HepG2 (cell line): Measurements from ENCODE around the gene DFFA. TPM values are rescaled to one million over a fixed set of nuclear protein-coding genes. Genes with fewer than 3 reads are reported as not detected.
A peak's percentile ranks its signal among the peaks of the same experiment; 100 is the strongest.

ENCODE experiments used
- ATAC-seq: fragments of 200-7000 bp; cut with Tn5 transposase; 3 replicates; pipeline ENCODE4 v1.9.1; 2020; ENCODE audit warnings: mild to moderate bottlenecking, moderate library complexity
- BruUV-seq: library from RNA; stranded (reverse); fragments of 400-500 nt; replicated peaks from 2 replicates; lab custom pipeline; 2021; lab: Mats Ljungman, UMichigan
- CTCF ChIA-PET: fragments of 300-600 bp; formaldehyde crosslinking; extraction: SDS; loops from one replicate; lab custom pipeline; 2021; ENCODE audit warnings: low total read pairs, inconsistent platforms, low intra/inter-chr PET ratio; lab: Yijun Ruan, JAX
- POLR2A ChIA-PET: fragments of 350-600 bp; sonication (Branson Sonifier 250); formaldehyde crosslinking; loops from one replicate; lab custom pipeline; 2020; ENCODE audit warnings: antibody characterized with exemption, inconsistent platforms; lab: Yijun Ruan, JAX
- DNase-seq: peaks from one replicate; pipeline ENCODE4 v3.0.0-alpha.2; 2015; ENCODE audit warnings: low spot score
- FAIRE-seq: peaks from 3 replicates; lab custom pipeline; 2011; peaks lifted over from hg19 to GRCh38; lab: Jason Lieb, UNC
- H2AFZ ChIP-seq: one replicate; pipeline ENCODE4 v1.6.1; 2011; ENCODE audit warnings: low read length, inconsistent platforms
- H3K27ac ChIP-seq: fragments of 300-600 bp; 3 replicates; pipeline ENCODE4 v1.8.0; 2011; ENCODE audit warnings: mixed run types, mild to moderate bottlenecking, mixed read lengths, low read length, inconsistent platforms; ENCODE audit not compliant: insufficient read depth; ENCODE audit errors: extremely low read length
- H3K27me3 ChIP-seq, 2 experiments: fragments of 200-600 bp in 1 of 2; 2 replicates in 1 of 2; 3 replicates in 1 of 2; pipeline versions ENCODE4 v1.6.0 to v1.8.0; 2011; ENCODE audit warnings: low read length in 2 of 2, mild to moderate bottlenecking in 2 of 2, moderate library complexity in 2 of 2, inconsistent platforms in 1 of 2; ENCODE audit not compliant: insufficient read depth in 2 of 2, control insufficient read depth in 1 of 2
- H3K36me3 ChIP-seq, 2 experiments: fragments of 200-600 bp in 1 of 2; replicated peaks in 1 of 2; 2 replicates in 1 of 2; 3 replicates in 1 of 2; pipeline versions ENCODE4 v1.5.1 to v1.8.0; 2011; ENCODE audit warnings: low read length in 2 of 2, inconsistent platforms in 1 of 2; ENCODE audit not compliant: insufficient read depth in 2 of 2, control insufficient read depth in 1 of 2
- H3K4me1 ChIP-seq: 2 replicates; pipeline ENCODE4 v1.5.1; 2012; ENCODE audit warnings: low read length, inconsistent platforms; ENCODE audit not compliant: insufficient read depth
- H3K4me2 ChIP-seq: 2 replicates; pipeline ENCODE4 v1.6.0; 2011; ENCODE audit warnings: low read depth, low read length, inconsistent platforms
- H3K4me3 ChIP-seq, 3 experiments: fragments of 200-600 bp in 1 of 3; sonication (generic), shearing (Covaris generic) in 1 of 3; replicated peaks in 1 of 3; 2 replicates each; pipeline ENCODE4 v1.5.1; 2011 to 2016; ENCODE audit warnings: low read length in 3 of 3, inconsistent platforms in 2 of 3, low read depth in 2 of 3, mild to moderate bottlenecking in 2 of 3, control low read depth in 1 of 3, mixed read lengths in 1 of 3; ENCODE audit not compliant: insufficient read depth in 1 of 3
- H3K79me2 ChIP-seq: one replicate; pipeline ENCODE4 v1.6.1; 2011; ENCODE audit warnings: low read length, inconsistent platforms; ENCODE audit not compliant: insufficient read depth
- H3K9ac ChIP-seq: 2 replicates; pipeline ENCODE4 v1.6.0; 2011; ENCODE audit warnings: mild to moderate bottlenecking, low read depth, low read length, inconsistent platforms; ENCODE audit not compliant: insufficient read depth
- H3K9me3 ChIP-seq: 2 replicates; pipeline ENCODE4 v1.5.1; 2012; ENCODE audit warnings: mild to moderate bottlenecking, low read length
- H4K20me1 ChIP-seq: 2 replicates; pipeline ENCODE4 v1.6.0; 2011; ENCODE audit warnings: inconsistent platforms, mild to moderate bottlenecking, low read length, moderate library complexity; ENCODE audit not compliant: insufficient read depth
- FOXA3 ChIP-seq: IDR thresholded peaks from 2 replicates; pipeline ENCODE4 v1.6.1; 2016; ENCODE audit warnings: missing genetic modification reagents, missing compliant biosample characterization
- GATA4 ChIP-seq: sonication (generic); IDR thresholded peaks from 2 replicates; pipeline ENCODE4 v1.6.1; 2016; ENCODE audit warnings: antibody characterized with exemption, low read depth, borderline replicate concordance
- HOXA5 ChIP-seq: sonication (generic); formaldehyde crosslinking; IDR thresholded peaks from 2 replicates; pipeline ENCODE4 v1.4.0; 2020; ENCODE audit warnings: missing genetic modification reagents
- KAT8 ChIP-seq: IDR thresholded peaks from 2 replicates; pipeline ENCODE4 v1.6.1; 2016; ENCODE audit warnings: missing genetic modification reagents, missing compliant biosample characterization
- KDM2A ChIP-seq: sonication (generic); formaldehyde crosslinking; IDR thresholded peaks from 2 replicates; pipeline ENCODE4 v1.4.0; 2020; ENCODE audit warnings: low read depth, missing genetic modification reagents, borderline replicate concordance
- KLF6 ChIP-seq: IDR thresholded peaks from 2 replicates; pipeline ENCODE4 v1.8.0; 2016; ENCODE audit warnings: missing biosample characterization, missing genetic modification reagents
- MED1 ChIP-seq: sonication (generic); formaldehyde crosslinking; IDR thresholded peaks from 2 replicates; pipeline ENCODE4 v1.4.0; 2020; ENCODE audit warnings: missing genetic modification reagents
- NCOA2 ChIP-seq: sonication (generic); formaldehyde crosslinking; IDR thresholded peaks from 2 replicates; pipeline ENCODE4 v1.8.0; 2022; ENCODE audit warnings: inconsistent platforms
- NFE2L1 ChIP-seq: sonication (generic); formaldehyde crosslinking; IDR thresholded peaks from 2 replicates; pipeline ENCODE4 v1.4.0; 2020; ENCODE audit warnings: missing genetic modification reagents, mild to moderate bottlenecking, borderline replicate concordance
- PBX2 ChIP-seq: IDR thresholded peaks from 2 replicates; pipeline ENCODE4 v1.6.1; 2016; ENCODE audit warnings: control low read depth
- PHF5A ChIP-seq: IDR thresholded peaks from one replicate; pipeline ENCODE4 v1.6.1; 2018; ENCODE audit warnings: low read depth, missing genetic modification reagents; ENCODE audit not compliant: unreplicated experiment
- POGZ ChIP-seq: sonication (generic); formaldehyde crosslinking; IDR thresholded peaks from 2 replicates; pipeline ENCODE4 v1.4.0; 2020; ENCODE audit warnings: mild to moderate bottlenecking, missing genetic modification reagents
- RAD21 ChIP-seq: fragments of 450-650 bp; formaldehyde crosslinking; IDR thresholded peaks from 2 replicates; pipeline ENCODE4 v1.5.0; 2020; ENCODE audit warnings: mild to moderate bottlenecking
- RCOR2 ChIP-seq: IDR thresholded peaks from 2 replicates; pipeline ENCODE4 v1.6.1; 2016; ENCODE audit warnings: missing biosample characterization, missing genetic modification reagents
- REXO4 ChIP-seq: sonication (generic); formaldehyde crosslinking; IDR thresholded peaks from 2 replicates; pipeline ENCODE4 v1.8.0; 2022; ENCODE audit warnings: missing genetic modification reagents, mild to moderate bottlenecking, borderline replicate concordance
- SMC3 ChIP-seq: IDR thresholded peaks from 2 replicates; pipeline ENCODE4 v1.6.1; 2011; ENCODE audit warnings: low read length, improper control_type of control experiment
- SNAPC2 ChIP-seq: sonication (generic); formaldehyde crosslinking; IDR thresholded peaks from 2 replicates; pipeline ENCODE4 v1.8.1; 2022; ENCODE audit warnings: mild to moderate bottlenecking, missing genetic modification reagents
- STAG1 ChIP-seq: sonication (generic); formaldehyde crosslinking; IDR thresholded peaks from 2 replicates; pipeline ENCODE4 v1.4.0; 2020; ENCODE audit warnings: missing genetic modification reagents
- TBP ChIP-seq: sonication (generic); formaldehyde crosslinking; IDR thresholded peaks from 2 replicates; pipeline ENCODE4 v1.5.0; 2020; ENCODE audit warnings: missing genetic modification reagents
- TBX2 ChIP-seq: sonication (generic); formaldehyde crosslinking; IDR thresholded peaks from 2 replicates; pipeline ENCODE4 v1.5.0; 2020; ENCODE audit warnings: missing genetic modification reagents, mild to moderate bottlenecking, borderline replicate concordance
- TOPORS ChIP-seq: sonication (generic); formaldehyde crosslinking; IDR thresholded peaks from 2 replicates; pipeline ENCODE4 v1.8.0; 2023; ENCODE audit warnings: mild to moderate bottlenecking, missing genetic modification reagents
- XRCC5 ChIP-seq: fragments of 200-400 bp; formaldehyde crosslinking; optimal IDR thresholded peaks from 2 replicates; pipeline ENCODE3; 2017; ENCODE audit warnings: mild to moderate bottlenecking, low read length
- ZFP1 ChIP-seq: IDR thresholded peaks from 2 replicates; pipeline ENCODE4 v1.6.1; 2016
- ZFX ChIP-seq: sonication (generic); formaldehyde crosslinking; IDR thresholded peaks from 2 replicates; pipeline ENCODE4 v1.4.0; 2020; ENCODE audit warnings: mild to moderate bottlenecking, low read depth, missing genetic modification reagents, moderate library complexity
- ZNF891 ChIP-seq: sonication (generic); formaldehyde crosslinking; IDR thresholded peaks from 2 replicates; pipeline ENCODE4 v1.5.0; 2020; ENCODE audit warnings: mild to moderate bottlenecking, missing genetic modification reagents
- WGBS: methylation state at CpG from one replicate; pipeline ENCODE4 v1.1.6; 2017; ENCODE audit warnings: low lambda C conversion rate; 5-methylcytosine and 5-hydroxymethylcytosine counted together
- in situ Hi-C: cut with HindIII; loops from 2 replicates; pipeline ENCODE4 v1.10.0; 2017; ENCODE audit warnings: low pct_unique_long_range_greater_than_20kb; ENCODE audit not compliant: extremely low pct_ligation_motif_present
- intact Hi-C: fragments of 100-400 bp; cut with micrococcal nuclease; formaldehyde crosslinking; loops from one replicate; pipeline ENCODE4 v1.10.0; 2022; ENCODE audit not compliant: unreplicated experiment
- polyA plus RNA-seq, 8 experiments: library from polyadenylated mRNA; depleted of rRNA in 3 of 8; stranded (reverse) in 7 of 8; unstranded in 1 of 8; fragments of >200 nt; fragmentation: Illumina TruSeq in 4 of 8; extraction: Trizol in 4 of 8; gene quantifications; 2 replicates each; pipeline versions ENCODE4 v1.2.1 to v1.2.3, GENCODE V29; 2011 to 2016; ENCODE audit warnings: low read depth in 4 of 8, missing spikeins in 1 of 8, mixed read lengths in 1 of 8; ENCODE audit not compliant: insufficient read depth in 1 of 8
- total RNA-seq, 5 experiments: library from RNA; depleted of rRNA; stranded (reverse); fragments of >200 nt; fragmentation: Illumina TruSeq; extraction: Trizol; gene quantifications; 2 replicates each; pipeline ENCODE4 v1.2.3, GENCODE V29; 2016; ENCODE audit warnings: low read depth in 1 of 5
- TF ChIP-seq, protein P1 (sequence below): IDR thresholded peaks from 2 replicates; pipeline ENCODE4 v1.6.1; 2016; ENCODE audit warnings: low read depth

DFFA gene
- total and polyA plus RNA-seq, 2 of the 13 experiments (the other 11 are each of a cell fraction or from before 2014, with no cell fraction given) = 16.5 to 33.9 TPM

GRCh38 chr1:10514490-10515235 is 42.3 kb upstream of the DFFA start:
- in situ Hi-C loops = loop anchor here (5.0 kb wide), 2 partner anchors 273 to 353 kb away; no protein-coding TSS in a partner anchor
- peaks cover 21% of the 10 kb centered on the region for H4K20me1 ChIP-seq
- H3K27me3 ChIP-seq = no peaks in the 10 kb centered on the region
- 88% methylated on average over 8 of the region's 8 CpGs for WGBS
- FAIRE-seq (peak; percentile 88), DNase-seq (peak; percentile 47), ATAC-seq (peak; percentile 46)
- no TSS peak for BruUV-seq
- ChIA-PET POLR2A (no interaction called here), CTCF (interaction anchor here (1.6 kb wide), 1 partner anchor 352 kb away, joined by 9 read pairs; no protein-coding TSS in a partner anchor)
- intact Hi-C loops = loop anchor here (1.0 to 10.0 kb wide), 4 partner anchors 80 to 274 kb away; no protein-coding TSS in a partner anchor
- no peaks in the 10 kb centered on the region for H3K9me3 ChIP-seq
- H3K4me3 ChIP-seq = no peak overlapping the region
- no peak overlapping the region for H3K4me2 ChIP-seq
- no peak overlapping the region for H3K9ac ChIP-seq
- no peak overlapping the region for H3K27ac ChIP-seq
- H3K4me1 ChIP-seq = peaks cover 78% of the 10 kb centered on the region
- H3K36me3 ChIP-seq = peaks cover 0 to 3% of the 10 kb centered on the region in 2 experiments; a peak in 1 of 5 replicates
- H3K79me2 ChIP-seq = peaks cover 38% of the 10 kb centered on the region
- no peak overlapping the region for H2AFZ ChIP-seq
- TF ChIP-seq, protein P1, sequence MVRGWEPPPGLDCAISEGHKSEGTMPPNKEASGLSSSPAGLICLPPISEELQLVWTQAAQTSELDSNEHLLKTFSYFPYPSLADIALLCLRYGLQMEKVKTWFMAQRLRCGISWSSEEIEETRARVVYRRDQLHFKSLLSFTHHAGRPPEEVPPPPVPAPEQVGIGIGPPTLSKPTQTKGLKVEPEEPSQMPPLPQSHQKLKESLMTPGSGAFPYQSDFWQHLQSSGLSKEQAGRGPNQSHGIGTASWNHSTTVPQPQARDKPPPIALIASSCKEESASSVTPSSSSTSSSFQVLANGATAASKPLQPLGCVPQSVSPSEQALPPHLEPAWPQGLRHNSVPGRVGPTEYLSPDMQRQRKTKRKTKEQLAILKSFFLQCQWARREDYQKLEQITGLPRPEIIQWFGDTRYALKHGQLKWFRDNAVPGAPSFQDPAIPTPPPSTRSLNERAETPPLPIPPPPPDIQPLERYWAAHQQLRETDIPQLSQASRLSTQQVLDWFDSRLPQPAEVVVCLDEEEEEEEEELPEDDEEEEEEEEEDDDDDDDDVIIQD (CRISPR knock-in tag) = no peak
- no peak for TF ChIP-seq PBX2 (CRISPR knock-in tag)
- TF ChIP-seq NFE2L1 (CRISPR knock-in tag) = no peak
- no peak for TF ChIP-seq RCOR2
- TF ChIP-seq GATA4 = no peak
- TF ChIP-seq REXO4 (CRISPR knock-in tag) = no peak
- no peak for TF ChIP-seq TBP (CRISPR knock-in tag)
- no peak for TF ChIP-seq HOXA5
- no peak for TF ChIP-seq NCOA2 (CRISPR knock-in tag)
- peak; percentile 91 for TF ChIP-seq STAG1
- no peak for TF ChIP-seq SNAPC2 (CRISPR knock-in tag)
- TF ChIP-seq MED1 (CRISPR knock-in tag) = no peak
- no peak for TF ChIP-seq POGZ (CRISPR knock-in tag)
- no peak for TF ChIP-seq FOXA3 (CRISPR knock-in tag)
- TF ChIP-seq ZFX (CRISPR knock-in tag) = 0 out of 2 replicates have a peak, but pooled peaks have one; percentile 22
- TF ChIP-seq KAT8 (CRISPR knock-in tag) = no peak
- no peak for TF ChIP-seq TOPORS (CRISPR knock-in tag)
- no peak for TF ChIP-seq KDM2A (CRISPR knock-in tag)
- no peak for TF ChIP-seq XRCC5
- TF ChIP-seq RAD21 (CRISPR knock-in tag) = peak; percentile 38; the same call in 1 of the 2 replicates
- TF ChIP-seq PHF5A (CRISPR knock-in tag) = no peak
- no peak for TF ChIP-seq ZNF891 (CRISPR knock-in tag)
- TF ChIP-seq ZFP1 (CRISPR knock-in tag) = no peak
- no peak for TF ChIP-seq TBX2 (CRISPR knock-in tag)
- TF ChIP-seq KLF6 (CRISPR knock-in tag) = no peak
- TF ChIP-seq SMC3 = peak; percentile 68
